Left ventricle myocardium inferior (tissue), 1 donor: ENCODE data around the gene PDIA4. TPM values are rescaled to one million over a fixed set of nuclear protein-coding genes. Genes with fewer than 3 reads are reported as not detected.
"Not testable (repeated sequence)": the region's sequence is repeated elsewhere in the genome, so short reads cannot be mapped to it uniquely, and the experiment has no call there.

Experiments used
- DNase-seq: peaks from one replicate; pipeline ENCODE4 v3.0.0-alpha.2; 2020
- H3K27ac ChIP-seq: fragments of 200-600 bp; replicated peaks from 2 replicates; pipeline ENCODE4 v1.8.0; 2021
- H3K27me3 ChIP-seq: fragments of 200-600 bp; 2 replicates; pipeline ENCODE4 v1.8.0; 2021; ENCODE audit warnings: low read depth
- H3K36me3 ChIP-seq: fragments of 200-600 bp; 2 replicates; pipeline ENCODE4 v1.8.0; 2021
- H3K4me1 ChIP-seq: fragments of 200-600 bp; 2 replicates; pipeline ENCODE4 v1.8.0; 2021
- H3K4me3 ChIP-seq: fragments of 200-600 bp; 2 replicates; pipeline ENCODE4 v1.8.0; 2021; ENCODE audit warnings: mild to moderate bottlenecking, moderate library complexity
- H3K9me3 ChIP-seq: fragments of 200-600 bp; replicated peaks from 2 replicates; pipeline ENCODE4 v1.8.0; 2021
- CTCF ChIP-seq: fragments of 200-600 bp; IDR thresholded peaks from 2 replicates; pipeline ENCODE4 v1.8.0; 2021; ENCODE audit warnings: antibody characterized with exemption, mild to moderate bottlenecking, borderline replicate concordance
- intact Hi-C: fragments of 100-400 bp; cut with micrococcal nuclease; formaldehyde crosslinking; loops from one replicate; pipeline ENCODE4 v1.11.0; 2022
- total RNA-seq: library from RNA; stranded (reverse); fragmentation: NEBNext Ultra II Directional; extraction: Animal tissue kit (Norgen Biotek cat#: 25700); gene quantifications from one replicate; pipeline ENCODE4 v1.2.1, GENCODE V29; 2021
- donor health status: DM: no; HTN: yes; CAD: no; lungs with severe emphysema.

Gene PDIA4
- total RNA-seq, 1 donor from 2014 or later = 32.3 TPM

DNA sequence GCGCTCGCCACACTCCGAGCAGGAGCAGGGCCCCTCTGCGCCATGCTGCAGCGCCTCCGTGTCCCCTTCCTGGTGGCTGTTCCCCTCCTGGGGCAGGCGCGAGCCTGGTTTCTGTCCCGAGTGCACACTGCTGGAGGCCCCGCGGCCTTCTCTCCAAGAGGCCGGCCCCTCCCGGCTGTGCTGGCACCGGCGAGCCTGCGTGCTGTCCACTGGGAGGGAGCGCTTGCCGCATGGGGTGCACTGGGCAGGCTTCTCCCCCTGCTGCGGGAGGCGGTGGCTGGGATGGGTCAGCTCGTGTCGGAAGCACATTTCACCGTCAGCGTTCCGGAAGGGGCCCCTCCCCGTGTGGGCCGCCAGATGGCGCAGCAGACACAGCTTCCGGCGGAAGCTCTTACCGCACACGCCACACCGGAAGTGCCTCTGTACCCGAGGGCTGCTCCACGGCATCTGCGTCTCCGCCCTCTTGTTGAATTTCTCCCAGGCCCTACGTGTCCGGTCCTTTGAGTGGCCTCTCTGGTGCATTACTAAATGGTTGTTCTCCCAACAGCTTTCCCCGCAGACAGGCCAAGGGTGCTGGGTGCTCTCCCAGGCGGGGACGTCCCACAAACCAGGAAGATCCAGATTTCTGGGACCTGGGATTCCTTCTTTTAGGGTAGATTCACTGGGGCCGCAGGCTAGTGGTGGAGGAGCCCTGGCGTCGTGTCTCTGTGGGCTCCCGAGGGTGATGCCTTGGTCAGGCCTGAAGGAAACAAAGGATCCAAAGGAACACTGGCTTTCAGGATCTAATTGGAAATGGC is 43.5 kb upstream of the PDIA4 start:
- peak; percentile 41 for TF ChIP-seq CTCF
- H3K4me3 ChIP-seq = peak overlapping the region; percentile 11
- peak; percentile 23 for DNase-seq
- H3K27ac ChIP-seq = peak overlapping the region; percentile 72
- peaks cover 7% of the 10 kb centered on the region for H3K4me1 ChIP-seq
- intact Hi-C loops = no loop called here
- no peaks in the 10 kb centered on the region for H3K9me3 ChIP-seq
- peaks cover 47% of the 10 kb centered on the region for H3K36me3 ChIP-seq
- H3K27me3 ChIP-seq = no peaks in the 10 kb centered on the region

DNA sequence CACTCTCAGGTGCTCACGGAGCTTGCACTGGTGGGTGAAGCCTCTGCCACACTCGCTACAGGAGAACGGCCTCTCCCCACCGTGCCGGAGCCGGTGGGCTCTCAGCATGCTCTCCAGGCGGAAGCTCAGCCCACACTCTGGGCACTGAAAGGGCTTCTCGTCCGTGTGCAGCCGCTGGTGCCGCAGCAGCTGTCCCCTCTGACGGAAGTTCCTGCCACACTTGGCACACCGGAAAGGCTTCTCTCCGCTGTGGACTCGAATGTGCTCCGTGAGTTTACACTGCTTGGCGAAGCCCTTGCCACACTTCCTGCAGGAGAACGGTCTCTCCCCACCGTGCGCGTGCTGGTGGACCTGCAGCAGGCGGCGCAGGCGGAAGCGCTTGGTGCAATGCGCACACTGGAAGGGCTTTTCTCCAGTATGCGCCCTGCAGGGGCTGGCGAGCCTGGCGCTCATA is 42.9 kb upstream of the PDIA4 start:
- intact Hi-C loops = no loop called here
- Histone ChIP-seq H3K9me3 (no peaks in the 10 kb centered on the region), H3K27me3 (no peaks in the 10 kb centered on the region), H3K4me3 (peak overlapping the region; percentile 11), H3K4me1 (peaks cover 7% of the 10 kb centered on the region), H3K36me3 (peaks cover 46% of the 10 kb centered on the region), H3K27ac (peak overlapping the region; percentile 72)
- DNase-seq = no peak
- TF ChIP-seq CTCF = no peak

- H3K4me3 ChIP-seq = no peak overlapping the region
- peaks cover 14% of the 10 kb centered on the region for H3K4me1 ChIP-seq
- no peaks in the 10 kb centered on the region for H3K27me3 ChIP-seq
- intact Hi-C loops = no loop called here
- H3K36me3 ChIP-seq = peaks cover 46% of the 10 kb centered on the region
- H3K27ac ChIP-seq = no peak overlapping the region
- DNase-seq = no peak
- no peaks in the 10 kb centered on the region for H3K9me3 ChIP-seq
- no peak for TF ChIP-seq CTCF
Measured at GRCh38 chr7:149070372-149071125, 42.2 kb upstream of the PDIA4 start.

DNA sequence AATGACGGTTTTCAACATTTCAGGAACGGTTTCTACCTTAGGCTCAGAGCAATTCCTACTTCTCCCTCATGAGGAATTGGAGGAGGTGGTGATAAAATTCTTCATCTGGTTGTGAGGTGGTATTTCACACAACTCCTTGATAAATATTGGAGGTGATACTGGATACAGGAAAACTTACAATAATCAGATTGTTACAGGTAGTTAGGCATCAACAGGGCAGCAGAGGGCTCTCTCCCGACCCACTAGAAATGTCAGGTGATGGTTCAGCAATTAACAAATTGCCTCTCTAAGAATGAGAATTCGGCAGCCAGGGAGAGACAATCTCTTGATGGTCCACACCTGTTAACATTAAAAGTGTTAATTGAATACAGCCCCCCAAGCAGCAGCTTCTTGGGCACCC is 39.6 kb upstream of the PDIA4 start:
- H3K27me3 ChIP-seq = no peaks in the 10 kb centered on the region
- peaks cover 36% of the 10 kb centered on the region for H3K36me3 ChIP-seq
- intact Hi-C loops = no loop called here
- no peaks in the 10 kb centered on the region for H3K9me3 ChIP-seq
- H3K27ac ChIP-seq = no peak overlapping the region
- no peak for TF ChIP-seq CTCF
- H3K4me3 ChIP-seq = no peak overlapping the region
- peaks cover 23% of the 10 kb centered on the region for H3K4me1 ChIP-seq
- DNase-seq = no peak

DNA sequence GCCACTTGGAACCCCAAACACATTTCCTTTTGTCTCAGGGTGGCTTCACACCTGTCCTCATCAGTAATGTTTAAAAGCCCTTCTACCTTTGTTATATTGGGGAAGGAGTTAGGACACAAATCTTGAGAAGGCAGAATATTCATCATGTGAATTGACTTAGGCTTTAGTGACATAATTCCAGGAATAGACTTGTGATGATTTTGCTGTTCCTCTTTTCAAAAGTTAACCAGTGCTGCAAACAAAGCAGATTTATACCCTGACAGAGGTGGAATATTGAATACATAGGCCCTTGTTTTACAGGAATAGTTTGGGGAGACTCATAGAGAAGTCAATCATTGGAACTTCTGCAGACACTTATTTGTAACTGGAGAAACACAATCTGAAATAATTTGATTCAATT is 35.2 kb upstream of the PDIA4 start:
- Histone ChIP-seq H3K27me3 (no peaks in the 10 kb centered on the region), H3K4me3 (no peak overlapping the region), H3K27ac (no peak overlapping the region), H3K9me3 (no peaks in the 10 kb centered on the region), H3K4me1 (peaks cover 16% of the 10 kb centered on the region), H3K36me3 (no peaks in the 10 kb centered on the region)
- intact Hi-C loops = no loop called here
- no peak for TF ChIP-seq CTCF
- DNase-seq = no peak

DNA sequence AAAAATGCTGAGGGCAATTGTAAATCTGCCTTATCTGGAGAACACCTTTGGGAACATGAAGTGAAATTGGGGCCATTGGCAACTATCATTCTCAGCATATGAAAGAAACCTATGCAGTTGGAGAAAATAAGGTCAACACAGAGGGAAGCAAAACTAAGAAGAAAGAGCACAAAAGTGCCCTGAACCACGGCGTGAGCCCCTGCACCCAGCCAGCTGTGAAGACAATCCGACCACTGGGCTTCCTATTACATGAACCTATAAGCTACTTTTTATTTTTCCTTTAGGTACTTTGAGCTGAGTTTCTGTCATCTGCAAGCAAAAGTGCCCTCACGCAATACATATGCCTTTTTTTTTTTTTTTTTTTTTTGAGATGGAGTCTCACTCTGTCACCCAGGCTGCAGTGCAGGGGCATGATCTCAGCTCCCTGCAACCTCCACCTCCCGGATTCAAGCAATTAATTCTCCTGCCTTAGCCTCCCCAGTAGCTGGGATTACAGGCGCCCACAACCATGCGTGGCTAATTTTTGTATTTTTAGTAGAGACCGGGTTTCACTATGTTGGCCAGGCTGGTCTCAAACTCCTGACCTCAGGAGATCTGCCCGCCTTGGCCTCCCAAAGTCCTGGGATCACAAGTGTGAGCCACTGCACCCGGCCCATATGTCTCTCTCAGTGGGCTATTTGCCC is 34.1 kb upstream of the PDIA4 start:
- H3K27ac ChIP-seq, intact Hi-C loops, H3K36me3 ChIP-seq, DNase-seq, H3K9me3 ChIP-seq, H3K4me3 ChIP-seq, H3K27me3 ChIP-seq: not testable (repeated sequence)
- peaks cover 16% of the 10 kb centered on the region for H3K4me1 ChIP-seq
